GM10248 (cell line): Measurements from ENCODE around the gene INPP4A.
"Not testable (repeated sequence)": the region's sequence is repeated elsewhere in the genome, so short reads cannot be mapped to it uniquely, and the experiment has no call there.

Source experiments
- CTCF ChIA-PET: fragments of 300-600 bp; sonication (Branson Sonifier 250); formaldehyde crosslinking; extraction: SDS; loops from one replicate; lab custom pipeline; 2021; ENCODE audit warnings: antibody characterized with exemption; lab: Yijun Ruan, JAX
- POLR2A ChIA-PET: fragments of 350-650 bp; sonication (Branson Sonifier 250); formaldehyde crosslinking; extraction: SDS; loops from one replicate; lab custom pipeline; 2020; ENCODE audit warnings: antibody characterized with exemption; lab: Yijun Ruan, JAX
- DNase-seq: peaks from one replicate; pipeline ENCODE4 v3.0.0; 2012; ENCODE audit errors: extremely low spot score
- CTCF ChIP-seq: IDR thresholded peaks from 2 replicates; pipeline ENCODE4 v1.5.1; 2012; ENCODE audit warnings: mild to moderate bottlenecking, low read depth; ENCODE audit errors: extremely low read depth, missing control alignments, control extremely low read depth

The INPP4A gene

GRCh38 chr2:98405301-98405700, 39.4 kb upstream of the INPP4A start:
- TF ChIP-seq CTCF = no peak
- POLR2A ChIA-PET = no interaction called here
- DNase-seq = no peak
- CTCF ChIA-PET = interaction anchor here (1.9 kb wide), 1 partner anchor 14 kb away, joined by 5 read pairs; no protein-coding TSS in a partner anchor

- CTCF ChIA-PET = interaction anchor here (1.5 kb wide), 1 partner anchor 13 kb away, joined by 3 read pairs; no protein-coding TSS in a partner anchor
- no peak for DNase-seq
- no peak for TF ChIP-seq CTCF
- POLR2A ChIA-PET = no interaction called here
Measured at GRCh38 chr2:98408155-98408554, 36.5 kb upstream of the INPP4A start.

- ChIA-PET CTCF (interaction anchor here (0.6 to 3.0 kb wide), 34 partner anchors 8 to 715 kb away, joined by 3 to 25 read pairs (median 4); no protein-coding TSS in a partner anchor), POLR2A (interaction anchor here (1.2 kb wide), 1 partner anchor 159 kb away, joined by 3 read pairs; no protein-coding TSS in a partner anchor)
- TF ChIP-seq CTCF = peak; percentile 68
- DNase-seq = peak; percentile 63
Measured at GRCh38 chr2:98412751-98413458, 31.8 kb upstream of the INPP4A start.

- CTCF ChIA-PET = interaction anchor here (1.3 to 2.5 kb wide), 2 partner anchors 73 to 192 kb away, joined by 6 to 9 read pairs; no protein-coding TSS in a partner anchor
- DNase-seq, POLR2A ChIA-PET: not testable (repeated sequence)
Measured at GRCh38 chr2:98414246-98414645, 30.4 kb upstream of the INPP4A start.

GRCh38 chr2:98415719-98416248, 28.9 kb upstream of the INPP4A start:
- POLR2A ChIA-PET, DNase-seq: not testable (repeated sequence)
- CTCF ChIA-PET = interaction anchor here (1.4 kb wide), 1 partner anchor 127 kb away, joined by 3 read pairs; no protein-coding TSS in a partner anchor

GRCh38 chr2:98416383-98417159, 28.1 kb upstream of the INPP4A start:
- no peak for DNase-seq
- CTCF ChIA-PET = interaction anchor here (1.4 kb wide), 1 partner anchor 126 kb away, joined by 3 read pairs; no protein-coding TSS in a partner anchor
- no peak for TF ChIP-seq CTCF
- POLR2A ChIA-PET = no interaction called here

GRCh38 chr2:98419544-98419943, 25.1 kb upstream of the INPP4A start:
- no peak for TF ChIP-seq CTCF
- DNase-seq = no peak
- ChIA-PET CTCF (no interaction called here), POLR2A (interaction anchor here (0.6 kb wide), 1 partner anchor 679 kb away, joined by 3 read pairs; no protein-coding TSS in a partner anchor)
